HCT116 (cell line): ENCODE measurements around the gene RASIP1. TPM values are rescaled to one million over a fixed set of nuclear protein-coding genes. Genes with fewer than 3 reads are reported as not detected.

Source experiments
- ATAC-seq: fragments of 200-7000 bp; cut with Tn5 transposase; 2 replicates; pipeline ENCODE4 v1.9.1; 2020; ENCODE audit warnings: mild to moderate bottlenecking, moderate library complexity
- BruUV-seq: library from RNA; stranded (reverse); fragments of 400-500 nt; replicated peaks from 2 replicates; lab custom pipeline; 2021; lab: Mats Ljungman, UMichigan
- CTCF ChIA-PET: fragments of 300-600 bp; sonication (Branson Sonifier 250); formaldehyde crosslinking; loops from one replicate; lab custom pipeline; 2021; ENCODE audit warnings: antibody characterized with exemption; lab: Charles Lee
- POLR2A ChIA-PET: fragments of 300-600, 350-600 bp; sonication (Branson Sonifier 250); formaldehyde crosslinking; loops from one replicate; lab custom pipeline; 2021; ENCODE audit warnings: antibody characterized with exemption; lab: Charles Lee
- RAD21 ChIA-PET, 2 experiments: fragments of 300-600 bp; sonication (Branson Sonifier 250); formaldehyde crosslinking; loops; one replicate each; lab custom pipeline; 2023; ENCODE audit warnings: low total read pairs in 2 of 2; ENCODE audit not compliant: uncharacterized antibody in 2 of 2, unreplicated experiment in 2 of 2, low non-redundant PET in 1 of 2; lab: Charles Lee
- DNase-seq: peaks from one replicate; pipeline ENCODE4 v3.0.0-alpha.2; 2010; ENCODE audit warnings: low read depth, low spot score
- H2AFZ ChIP-seq: fragments of 200-600 bp; shearing (Covaris generic), sonication (generic); 2 replicates; pipeline ENCODE4 v1.6.1; 2017; ENCODE audit warnings: low read depth, mixed run types, mixed read lengths, antibody characterized with exemption, low read length; ENCODE audit not compliant: poor library complexity, severe bottlenecking
- H3K27ac ChIP-seq: 2 replicates; pipeline ENCODE4 v1.5.1; 2012; ENCODE audit warnings: low read depth, low read length
- H3K27me3 ChIP-seq: fragments of 200-600 bp; sonication (generic); 2 replicates; pipeline ENCODE4 v1.6.1; 2016; ENCODE audit warnings: mixed run types, low read length, mixed read lengths; ENCODE audit not compliant: insufficient read depth
- H3K36me3 ChIP-seq, 2 experiments: fragments of 200-500 bp in 1 of 2; fragments of 200-600 bp in 1 of 2; sonication (Bioruptor generic) in 1 of 2; sonication (generic) in 1 of 2; 2 replicates each; pipeline versions ENCODE4 v1.5.1 to v1.6.1; 2014 to 2016; ENCODE audit warnings: low read length in 2 of 2, inconsistent platforms in 1 of 2, mixed read lengths in 1 of 2, mixed run types in 1 of 2; ENCODE audit not compliant: insufficient read depth in 2 of 2, control insufficient read depth in 1 of 2
- H3K4me1 ChIP-seq, 2 experiments: fragments of 200-600 bp in 1 of 2; sonication (generic) in 1 of 2; 2 replicates each; pipeline versions ENCODE4 v1.5.1 to v1.6.1; 2012 to 2017; ENCODE audit warnings: low read length in 2 of 2, inconsistent platforms in 1 of 2, mild to moderate bottlenecking in 1 of 2, mixed read lengths in 1 of 2, mixed run types in 1 of 2, moderate library complexity in 1 of 2; ENCODE audit not compliant: insufficient read depth in 2 of 2, control insufficient read depth in 1 of 2
- H3K4me2 ChIP-seq: fragments of 200-600 bp; sonication (generic); 2 replicates; pipeline ENCODE4 v1.6.1; 2017; ENCODE audit warnings: mixed run types, low read length, mixed read lengths
- H3K4me3 ChIP-seq, 2 experiments: fragments of 200-600 bp in 1 of 2; sonication (generic) in 1 of 2; replicated peaks in 1 of 2; 2 replicates each; pipeline ENCODE4 v1.5.1; 2011 to 2016; ENCODE audit warnings: low read length in 2 of 2, control low read depth in 1 of 2, low read depth in 1 of 2, mild to moderate bottlenecking in 1 of 2, mixed read lengths in 1 of 2, mixed run types in 1 of 2
- H3K79me2 ChIP-seq: fragments of 200-600 bp; sonication (generic); 2 replicates; pipeline ENCODE4 v1.6.1; 2017; ENCODE audit warnings: mild to moderate bottlenecking, mixed run types, low read length, moderate library complexity, mixed read lengths; ENCODE audit not compliant: insufficient read depth
- H3K9ac ChIP-seq: fragments of 200-600 bp; sonication (generic); 2 replicates; pipeline ENCODE4 v1.6.1; 2016; ENCODE audit warnings: low read length, mixed read lengths
- H3K9me2 ChIP-seq: fragments of 200-600 bp; sonication (generic), shearing (Covaris generic); 2 replicates; pipeline ENCODE4 v1.6.1; 2017; ENCODE audit warnings: mixed run types, mild to moderate bottlenecking, moderate library complexity; ENCODE audit not compliant: insufficient read depth
- H3K9me3 ChIP-seq, 2 experiments: fragments of 200-500 bp in 1 of 2; fragments of 200-600 bp in 1 of 2; sonication (Bioruptor generic) in 1 of 2; sonication (generic) in 1 of 2; 2 replicates each; pipeline ENCODE4 v1.6.1; 2014 to 2017; ENCODE audit warnings: low read length in 2 of 2, mixed read lengths in 2 of 2, inconsistent platforms in 1 of 2, low read depth in 1 of 2, mild to moderate bottlenecking in 1 of 2, mixed run types in 1 of 2, moderate library complexity in 1 of 2; ENCODE audit not compliant: control insufficient read depth in 1 of 2, insufficient read depth in 1 of 2
- H4K20me1 ChIP-seq: fragments of 200-600 bp; sonication (generic), shearing (Covaris generic); 2 replicates; pipeline ENCODE4 v1.6.1; 2017; ENCODE audit warnings: mixed run types, mild to moderate bottlenecking, moderate library complexity; ENCODE audit not compliant: insufficient read depth
- ATF3 ChIP-seq: IDR thresholded peaks from 2 replicates; pipeline ENCODE4 v1.6.1; 2012
- CBX3 ChIP-seq: IDR thresholded peaks from 2 replicates; pipeline ENCODE4 v1.6.1; 2012; ENCODE audit warnings: low read depth
- EZH2 ChIP-seq: fragments of 200-600 bp; sonication (generic); IDR thresholded peaks from 2 replicates; pipeline ENCODE4 v1.6.1; 2017; ENCODE audit warnings: antibody characterized with exemption, mixed run types
- EZH2phosphoT487 ChIP-seq: fragments of 200-600 bp; IDR thresholded peaks from 2 replicates; pipeline ENCODE4 v1.6.1; 2018; ENCODE audit warnings: antibody characterized with exemption, borderline replicate concordance
- REST ChIP-seq: IDR thresholded peaks from 2 replicates; pipeline ENCODE4 v1.6.1; 2012; ENCODE audit warnings: low read depth
- TCF7L2 ChIP-seq: IDR thresholded peaks from 2 replicates; pipeline ENCODE4 v1.7.0; 2011; ENCODE audit warnings: borderline replicate concordance, inconsistent platforms; ENCODE audit not compliant: insufficient read depth, insufficient read length; ENCODE audit errors: extremely low read depth
- intact Hi-C: fragments of 100-400 bp; cut with micrococcal nuclease; formaldehyde crosslinking; loops from 2 replicates; pipeline ENCODE4 v1.10.0; 2022
- total RNA-seq: library from RNA; stranded (reverse); gene quantifications from one replicate; pipeline ENCODE4 v1.2.1, GENCODE V29; 2021; ENCODE audit not compliant: unreplicated experiment

RASIP1 gene
- total RNA-seq, 1 experiment from 2014 or later, result 1.9 TPM

GRCh38 chr19:48674216-48674809 lies 66.1 kb downstream of the RASIP1 start:
- no peak for TF ChIP-seq EZH2
- TF ChIP-seq ATF3, result no peak
- no peak for TF ChIP-seq TCF7L2
- TF ChIP-seq EZH2phosphoT487, result no peak
- TF ChIP-seq REST, result no peak
- no peak for TF ChIP-seq CBX3
- TF ChIP-seq, all 23 proteins: peak for 0

More at GRCh38 chr19:48674216-48674809, 66.1 kb downstream of the RASIP1 start:
- intact Hi-C loops, result loop anchor here (1.0 to 2.0 kb wide), 2 partner anchors 40 to 64 kb away; no protein-coding TSS in a partner anchor
- CTCF ChIA-PET, result interaction anchor here (2.0 to 3.1 kb wide), 4 partner anchors 10 to 64 kb away, joined by 4 to 16 read pairs (median 10); partner anchors contain the start of gene FUT2
- no peak overlapping the region for H2AFZ ChIP-seq
- H4K20me1 ChIP-seq, result no peaks in the 10 kb centered on the region
- ATAC-seq (no peak), DNase-seq (no peak)
- H3K4me1 ChIP-seq, result peaks cover 13 to 25% of the 10 kb centered on the region in 2 experiments
- no peaks in the 10 kb centered on the region for H3K9me3 ChIP-seq
- H3K9me2 ChIP-seq, result no peaks in the 10 kb centered on the region
- no peak overlapping the region for H3K27ac ChIP-seq
- BruUV-seq, result no TSS peak
- RAD21 ChIA-PET, result no interaction called here
- H3K27me3 ChIP-seq, result no peaks in the 10 kb centered on the region
- no peaks in the 10 kb centered on the region for H3K36me3 ChIP-seq
- H3K9ac ChIP-seq, result no peak overlapping the region
- no peaks in the 10 kb centered on the region for H3K79me2 ChIP-seq
- POLR2A ChIA-PET, result interaction anchor here (0.6 to 2.0 kb wide), 2 partner anchors 8 to 29 kb away, joined by 5 read pairs; partner anchors contain the start of gene CA11
- no peak overlapping the region for H3K4me2 ChIP-seq
- no peak overlapping the region for H3K4me3 ChIP-seq
